ENCODE results near the gene EYS. TPM values are rescaled to one million over a fixed set of nuclear protein-coding genes. Genes with fewer than 3 reads are reported as not detected.

The EYS gene
- total RNA-seq, 4 donors from 2014 or later: under 0.01 TPM; not detected in 3

- no peak overlapping the region for H3K27ac ChIP-seq (replicated peaks in 1 of 4)
- no peaks in the 10 kb centered on the region for H3K9me3 ChIP-seq
- no peaks in the 10 kb centered on the region for H3K4me1 ChIP-seq
- H3K27me3 ChIP-seq: no peaks in the 10 kb centered on the region
- intact Hi-C loops (cut with DNase I): no loop called here
- no peak for TF ChIP-seq CTCF (IDR thresholded peaks at IDR 0.05)
- H3K36me3 ChIP-seq: no peaks in the 10 kb centered on the region
- 98% methylated on average over 4 of the region's 4 CpGs for WGBS
- DNase-seq (ENCODE audit: extremely low spot score): no peak
- no peak overlapping the region for H3K4me3 ChIP-seq
Measured at GRCh38 chr6:64983089-64983488, 723.9 kb downstream of the EYS start.

GRCh38 chr6:64973142-64973541 is 733.9 kb downstream of the EYS start:
- WGBS: 72% methylated on average over 2 of the region's 2 CpGs
- H3K27me3 ChIP-seq: no peaks in the 10 kb centered on the region
- no peak overlapping the region for H3K4me3 ChIP-seq
- H3K4me1 ChIP-seq: no peaks in the 10 kb centered on the region
- no peak for DNase-seq (ENCODE audit: extremely low spot score)
- H3K36me3 ChIP-seq: no peaks in the 10 kb centered on the region
- H3K27ac ChIP-seq (replicated peaks in 1 of 4): no peak overlapping the region
- TF ChIP-seq POLR2AphosphoS5 (IDR thresholded peaks at IDR 0.05) (no peak), POLR2A (IDR thresholded peaks at IDR 0.05; ENCODE audit: low read depth) (no peak), CTCF (IDR thresholded peaks at IDR 0.05) (no peak), EP300 (IDR thresholded peaks at IDR 0.05) (no peak)
- H3K9me3 ChIP-seq: no peaks in the 10 kb centered on the region
- intact Hi-C loops (cut with DNase I): no loop called here

GRCh38 chr6:64969139-64969538 is 737.9 kb downstream of the EYS start:
- H3K36me3 ChIP-seq: no peaks in the 10 kb centered on the region
- H3K9me3 ChIP-seq: no peaks in the 10 kb centered on the region
- no peak overlapping the region for H3K27ac ChIP-seq (replicated peaks in 1 of 4)
- H3K4me1 ChIP-seq: no peaks in the 10 kb centered on the region
- intact Hi-C loops (cut with DNase I): no loop called here
- no peak for DNase-seq (ENCODE audit: extremely low spot score)
- TF ChIP-seq CTCF (IDR thresholded peaks at IDR 0.05) (no peak), EP300 (IDR thresholded peaks at IDR 0.05) (no peak), POLR2AphosphoS5 (IDR thresholded peaks at IDR 0.05) (no peak), POLR2A (IDR thresholded peaks at IDR 0.05; ENCODE audit: low read depth) (no peak)
- WGBS: 54% methylated on average over 1 of the region's 1 CpG
- no peaks in the 10 kb centered on the region for H3K27me3 ChIP-seq
- no peak overlapping the region for H3K4me3 ChIP-seq

GRCh38 chr6:64955435-64955848 is 751.6 kb downstream of the EYS start:
- intact Hi-C loops (cut with DNase I): no loop called here
- Histone ChIP-seq H3K27me3 (no peaks in the 10 kb centered on the region), H3K4me1 (no peaks in the 10 kb centered on the region), H3K36me3 (no peaks in the 10 kb centered on the region), H3K27ac (replicated peaks in 1 of 4) (no peak overlapping the region), H3K9me3 (no peaks in the 10 kb centered on the region), H3K4me3 (no peak overlapping the region)
- no peak for DNase-seq (ENCODE audit: extremely low spot score)
- 61% methylated on average over 7 of the region's 7 CpGs for WGBS
- TF ChIP-seq POLR2A (IDR thresholded peaks at IDR 0.05; ENCODE audit: low read depth) (no peak), EP300 (IDR thresholded peaks at IDR 0.05) (no peak), CTCF (IDR thresholded peaks at IDR 0.05) (no peak), POLR2AphosphoS5 (IDR thresholded peaks at IDR 0.05) (no peak)

GRCh38 chr6:64949257-64949656 is 757.8 kb downstream of the EYS start:
- Histone ChIP-seq H3K27me3 (no peaks in the 10 kb centered on the region), H3K9me3 (no peaks in the 10 kb centered on the region), H3K4me3 (no peak overlapping the region), H3K27ac (replicated peaks in 1 of 4) (no peak overlapping the region), H3K4me1 (no peaks in the 10 kb centered on the region), H3K36me3 (no peaks in the 10 kb centered on the region)
- intact Hi-C loops (cut with DNase I): no loop called here
- 58% methylated on average over 2 of the region's 2 CpGs for WGBS
- no peak for TF ChIP-seq POLR2A (IDR thresholded peaks at IDR 0.05; ENCODE audit: low read depth)
- TF ChIP-seq CTCF (IDR thresholded peaks at IDR 0.05): no peak
- TF ChIP-seq POLR2AphosphoS5 (IDR thresholded peaks at IDR 0.05): no peak
- TF ChIP-seq EP300 (IDR thresholded peaks at IDR 0.05): no peak
- no peak for DNase-seq (ENCODE audit: extremely low spot score)
